ENCODE results near the gene PPP2R2C.

The PPP2R2C gene

DNA sequence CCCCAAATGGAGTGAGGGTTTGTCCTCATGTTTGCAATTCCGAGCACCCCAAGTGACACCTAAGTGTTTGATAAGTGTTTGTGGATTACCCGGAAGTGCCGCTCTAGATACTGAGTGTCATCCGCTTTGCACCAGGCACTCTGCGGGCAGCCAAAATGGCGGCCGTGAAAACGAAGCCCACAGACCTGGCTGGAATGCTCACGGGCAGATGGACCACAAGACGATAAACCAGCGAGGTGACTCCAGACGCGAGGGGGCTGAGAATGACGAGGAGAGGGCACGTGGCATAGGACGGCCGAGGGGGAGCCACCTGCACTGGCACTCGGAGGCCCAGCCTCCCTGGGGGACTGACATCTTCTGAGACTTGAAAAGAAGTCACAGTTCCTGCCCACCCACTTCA is 51.0 kb downstream of the PPP2R2C start:
- H3K27ac ChIP-seq, result no peak overlapping the region
- H3K79me2 ChIP-seq, result no peaks in the 10 kb centered on the region
- no peak overlapping the region for H3K4me2 ChIP-seq (ENCODE audit: low read length)
- H3K4me3 ChIP-seq (ENCODE audit: low read depth, low read length), result no peak overlapping the region
- H3K4me1 ChIP-seq, result no peaks in the 10 kb centered on the region
- H3K27me3 ChIP-seq (ENCODE audit: control insufficient read depth, insufficient read depth, low read length), result no peaks in the 10 kb centered on the region
- no peak overlapping the region for H3K9ac ChIP-seq
- H2AFZ ChIP-seq, result no peak overlapping the region
- TF ChIP-seq, protein P1, sequence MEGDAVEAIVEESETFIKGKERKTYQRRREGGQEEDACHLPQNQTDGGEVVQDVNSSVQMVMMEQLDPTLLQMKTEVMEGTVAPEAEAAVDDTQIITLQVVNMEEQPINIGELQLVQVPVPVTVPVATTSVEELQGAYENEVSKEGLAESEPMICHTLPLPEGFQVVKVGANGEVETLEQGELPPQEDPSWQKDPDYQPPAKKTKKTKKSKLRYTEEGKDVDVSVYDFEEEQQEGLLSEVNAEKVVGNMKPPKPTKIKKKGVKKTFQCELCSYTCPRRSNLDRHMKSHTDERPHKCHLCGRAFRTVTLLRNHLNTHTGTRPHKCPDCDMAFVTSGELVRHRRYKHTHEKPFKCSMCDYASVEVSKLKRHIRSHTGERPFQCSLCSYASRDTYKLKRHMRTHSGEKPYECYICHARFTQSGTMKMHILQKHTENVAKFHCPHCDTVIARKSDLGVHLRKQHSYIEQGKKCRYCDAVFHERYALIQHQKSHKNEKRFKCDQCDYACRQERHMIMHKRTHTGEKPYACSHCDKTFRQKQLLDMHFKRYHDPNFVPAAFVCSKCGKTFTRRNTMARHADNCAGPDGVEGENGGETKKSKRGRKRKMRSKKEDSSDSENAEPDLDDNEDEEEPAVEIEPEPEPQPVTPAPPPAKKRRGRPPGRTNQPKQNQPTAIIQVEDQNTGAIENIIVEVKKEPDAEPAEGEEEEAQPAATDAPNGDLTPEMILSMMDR (IDR thresholded peaks at IDR 0.05), result no peak
- no peaks in the 10 kb centered on the region for H3K36me3 ChIP-seq (ENCODE audit: control insufficient read depth, insufficient read depth, low read length)
- no peaks in the 10 kb centered on the region for H3K9me3 ChIP-seq (ENCODE audit: control insufficient read depth, low read length)

DNA sequence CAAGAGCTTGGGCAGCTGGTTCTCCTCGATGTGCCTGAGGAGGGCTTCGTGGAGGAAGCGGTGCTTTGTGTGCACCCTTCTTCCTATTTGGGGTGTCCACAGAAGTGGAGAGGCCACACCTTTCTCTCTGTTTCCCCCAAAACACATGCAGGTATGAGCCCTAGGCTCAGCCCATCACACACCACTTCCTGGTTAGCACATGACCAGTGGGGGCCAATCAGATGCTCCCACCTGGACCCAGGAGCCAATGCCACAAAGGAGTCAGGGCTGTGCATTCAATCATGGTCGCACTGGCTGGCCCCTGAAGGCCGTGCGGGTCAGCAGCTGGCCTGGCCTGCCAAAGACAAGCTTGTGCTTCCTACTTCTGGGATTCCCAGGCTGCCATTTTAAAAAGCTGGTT is 51.4 kb downstream of the PPP2R2C start:
- no peaks in the 10 kb centered on the region for H3K9me3 ChIP-seq (ENCODE audit: control insufficient read depth, low read length)
- no peaks in the 10 kb centered on the region for H3K36me3 ChIP-seq (ENCODE audit: control insufficient read depth, insufficient read depth, low read length)
- H3K4me1 ChIP-seq, result no peaks in the 10 kb centered on the region
- no peaks in the 10 kb centered on the region for H3K79me2 ChIP-seq
- H2AFZ ChIP-seq, result no peak overlapping the region
- no peak overlapping the region for H3K27ac ChIP-seq
- H3K9ac ChIP-seq, result no peak overlapping the region
- H3K27me3 ChIP-seq (ENCODE audit: control insufficient read depth, insufficient read depth, low read length), result no peaks in the 10 kb centered on the region
- no peak overlapping the region for H3K4me2 ChIP-seq (ENCODE audit: low read length)
- TF ChIP-seq, protein P1 (IDR thresholded peaks at IDR 0.05), result no peak
- no peak overlapping the region for H3K4me3 ChIP-seq (ENCODE audit: low read depth, low read length)

DNA sequence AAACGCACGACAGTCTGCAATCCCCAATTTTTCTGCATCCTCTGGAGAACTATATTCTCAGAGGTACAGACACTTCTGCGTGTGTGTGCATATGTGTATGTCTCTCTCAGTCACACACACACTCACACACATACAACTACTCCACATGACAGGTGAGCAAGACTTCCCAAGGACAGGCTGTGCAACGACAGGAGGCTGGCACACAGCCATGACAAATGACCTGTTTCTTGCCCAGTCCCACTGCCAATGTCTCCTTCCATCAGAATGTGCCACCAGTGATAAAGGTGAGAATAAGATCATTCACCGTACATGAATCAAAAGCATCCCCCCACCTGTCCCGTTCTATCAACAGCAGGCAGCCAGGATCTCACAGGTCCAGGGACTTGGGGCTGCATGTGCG is 52.4 kb downstream of the PPP2R2C start:
- H3K79me2 ChIP-seq, result no peaks in the 10 kb centered on the region
- H3K27me3 ChIP-seq (ENCODE audit: control insufficient read depth, insufficient read depth, low read length), result no peaks in the 10 kb centered on the region
- H3K4me3 ChIP-seq (ENCODE audit: low read depth, low read length), result no peak overlapping the region
- H2AFZ ChIP-seq, result no peak overlapping the region
- no peaks in the 10 kb centered on the region for H3K36me3 ChIP-seq (ENCODE audit: control insufficient read depth, insufficient read depth, low read length)
- no peak overlapping the region for H3K4me2 ChIP-seq (ENCODE audit: low read length)
- H3K9ac ChIP-seq, result no peak overlapping the region
- H3K4me1 ChIP-seq, result no peaks in the 10 kb centered on the region
- no peak overlapping the region for H3K27ac ChIP-seq
- H3K9me3 ChIP-seq (ENCODE audit: control insufficient read depth, low read length), result no peaks in the 10 kb centered on the region
- TF ChIP-seq, protein P1 (IDR thresholded peaks at IDR 0.05), result no peak

DNA sequence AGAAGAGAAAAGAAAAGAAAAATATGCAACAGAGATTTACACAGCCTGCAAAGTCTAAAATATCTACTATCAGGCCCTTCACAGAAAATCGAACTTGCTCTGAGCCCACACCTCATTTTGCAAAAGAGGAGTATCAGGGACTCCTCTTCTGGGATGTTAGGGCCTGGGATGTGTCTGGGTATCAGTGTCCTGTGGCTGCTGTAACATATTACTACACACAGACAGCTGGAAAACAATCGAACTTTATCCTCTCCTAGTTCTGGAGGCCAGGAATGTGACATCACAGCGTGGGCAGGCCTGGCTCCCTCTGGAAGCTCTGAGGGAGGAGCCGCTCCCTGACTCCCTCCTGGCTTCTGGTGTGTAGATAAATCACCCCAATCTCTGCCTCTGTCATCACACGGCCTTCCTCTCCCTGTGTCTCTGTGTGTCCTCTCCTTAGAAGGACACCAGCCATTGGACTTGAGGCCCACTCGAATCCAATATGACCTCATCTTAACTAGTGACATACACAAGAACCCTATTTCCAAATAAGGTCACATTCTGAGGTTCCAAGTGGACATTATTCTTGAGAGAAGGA is 52.9 kb downstream of the PPP2R2C start:
- no peak overlapping the region for H2AFZ ChIP-seq
- no peak overlapping the region for H3K27ac ChIP-seq
- no peak overlapping the region for H3K4me3 ChIP-seq (ENCODE audit: low read depth, low read length)
- no peak overlapping the region for H3K9ac ChIP-seq
- H3K27me3 ChIP-seq (ENCODE audit: control insufficient read depth, insufficient read depth, low read length), result no peaks in the 10 kb centered on the region
- H3K36me3 ChIP-seq (ENCODE audit: control insufficient read depth, insufficient read depth, low read length), result no peaks in the 10 kb centered on the region
- no peaks in the 10 kb centered on the region for H3K4me1 ChIP-seq
- H3K9me3 ChIP-seq (ENCODE audit: control insufficient read depth, low read length), result no peaks in the 10 kb centered on the region
- TF ChIP-seq, protein P1 (IDR thresholded peaks at IDR 0.05), result no peak
- no peaks in the 10 kb centered on the region for H3K79me2 ChIP-seq
- H3K4me2 ChIP-seq (ENCODE audit: low read length), result no peak overlapping the region

DNA sequence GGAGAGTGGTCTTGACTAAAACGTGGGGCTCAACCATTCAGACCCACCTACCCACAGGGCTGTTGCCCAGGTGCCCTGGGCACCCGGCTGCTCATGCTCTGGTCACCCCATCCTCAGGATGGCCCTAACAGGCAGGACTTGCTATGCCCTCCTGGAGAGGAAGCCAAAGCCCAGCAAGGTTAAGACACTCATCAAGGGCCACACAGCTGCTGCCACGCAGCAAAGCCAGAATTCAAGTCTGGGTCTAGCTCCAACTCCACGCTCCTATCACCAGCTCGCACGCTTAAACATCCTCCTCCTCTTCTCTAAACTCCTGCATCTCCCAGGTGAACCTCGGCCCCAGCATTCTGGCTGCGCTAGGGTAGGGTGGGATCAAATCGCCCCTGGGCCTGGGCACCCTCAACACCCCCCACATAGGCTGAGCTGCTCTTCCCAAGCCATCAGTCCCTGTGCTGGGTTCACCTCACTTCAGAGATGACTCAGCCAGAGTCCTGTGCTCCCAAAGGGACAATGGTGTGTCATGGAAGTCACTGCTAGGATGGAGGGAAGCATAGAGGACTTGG is 54.1 kb downstream of the PPP2R2C start:
- no peaks in the 10 kb centered on the region for H3K27me3 ChIP-seq (ENCODE audit: control insufficient read depth, insufficient read depth, low read length)
- no peaks in the 10 kb centered on the region for H3K36me3 ChIP-seq (ENCODE audit: control insufficient read depth, insufficient read depth, low read length)
- no peak overlapping the region for H3K4me3 ChIP-seq (ENCODE audit: low read depth, low read length)
- no peak overlapping the region for H2AFZ ChIP-seq
- TF ChIP-seq, protein P1 (IDR thresholded peaks at IDR 0.05), result no peak
- H3K9ac ChIP-seq, result no peak overlapping the region
- no peaks in the 10 kb centered on the region for H3K79me2 ChIP-seq
- no peak overlapping the region for H3K27ac ChIP-seq
- H3K4me1 ChIP-seq, result no peaks in the 10 kb centered on the region
- H3K9me3 ChIP-seq (ENCODE audit: control insufficient read depth, low read length), result no peaks in the 10 kb centered on the region
- H3K4me2 ChIP-seq (ENCODE audit: low read length), result no peak overlapping the region

Measured in parathyroid adenoma (tissue), 2 donors.